K562 (cell line): ENCODE measurements around the gene HOXB8. TPM values are rescaled to one million over a fixed set of nuclear protein-coding genes. Genes with fewer than 3 reads are reported as not detected.

Source experiments
- AFF1 ChIP-seq, 2 experiments: fragments of 450-650 bp; IDR thresholded peaks; 2 replicates each; pipeline ENCODE4 v1.6.1; 2018; ENCODE audit warnings: mild to moderate bottlenecking in 2 of 2, low read depth in 1 of 2; ENCODE audit not compliant: partially characterized antibody in 2 of 2
- ARID4B ChIP-seq: sonication (generic); formaldehyde crosslinking; IDR thresholded peaks from 2 replicates; pipeline ENCODE4 v1.8.0; 2022; ENCODE audit warnings: mild to moderate bottlenecking, missing genetic modification reagents
- ATF2 ChIP-seq: sonication (generic); formaldehyde crosslinking; IDR thresholded peaks from 2 replicates; pipeline ENCODE4 v1.8.1; 2022; ENCODE audit warnings: missing genetic modification reagents
- ETS1 ChIP-seq: conservative IDR thresholded peaks from 2 replicates; pipeline ENCODE4 v1.6.1; 2011; ENCODE audit warnings: low read depth, mild to moderate bottlenecking, low read length; ENCODE audit not compliant: control insufficient read depth
- FOXJ2 ChIP-seq: fragments of 200-800 bp; sonication (Bioruptor generic); IDR thresholded peaks from 2 replicates; pipeline ENCODE4 v1.6.1; 2016; ENCODE audit warnings: missing genetic modification characterization, missing compliant biosample characterization
- NCOR1 ChIP-seq: fragments of 450-650 bp; IDR thresholded peaks from 2 replicates; pipeline ENCODE4 v1.6.1; 2016; ENCODE audit warnings: mild to moderate bottlenecking, moderate library complexity
- NONO ChIP-seq, 2 experiments: fragments of 200-400 bp in 1 of 2; fragments of 450-650 bp in 1 of 2; formaldehyde crosslinking in 1 of 2; IDR thresholded peaks; 2 replicates each; pipeline ENCODE4 v1.6.1; 2017; ENCODE audit warnings: low read depth in 2 of 2, mild to moderate bottlenecking in 2 of 2, moderate library complexity in 2 of 2, low read length in 1 of 2
- PHF20 ChIP-seq: fragments of 450-650 bp; IDR thresholded peaks from 2 replicates; pipeline ENCODE4 v1.6.1; 2018; ENCODE audit not compliant: partially characterized antibody
- ZNF518B ChIP-seq: fragments of 250-450 bp; sonication (Bioruptor Pico); IDR thresholded peaks from 2 replicates; pipeline ENCODE4 v1.5.0; 2021; ENCODE audit warnings: mild to moderate bottlenecking, moderate library complexity
- polyA plus RNA-seq, 8 experiments: library from polyadenylated mRNA; depleted of rRNA in 4 of 8; stranded (reverse) in 5 of 8; unstranded in 3 of 8; fragments of >200 nt; fragmentation: Nextera tagmentation in 2 of 8; fragmentation: Illumina TruSeq in 1 of 8; extraction: Ambion mirVana in 2 of 8; extraction: Trizol in 1 of 8; gene quantifications; 2 replicates each; pipeline versions ENCODE4 v1.2.1 to v1.2.3, GENCODE V29; 2011 to 2014; ENCODE audit warnings: inconsistent platforms in 1 of 8, missing spikeins in 1 of 8
- total RNA-seq, 7 experiments: library from RNA; depleted of rRNA in 6 of 7; stranded (reverse); fragments of >200 nt in 6 of 7; fragmentation: Illumina TruSeq in 2 of 7; extraction: Trizol in 2 of 7; gene quantifications; 2 replicates each; pipeline versions ENCODE4 v1.2.1 to v1.2.3, GENCODE V29; 2011 to 2021; ENCODE audit warnings: low replicate concordance in 1 of 7

HOXB8 gene
- total and polyA plus RNA-seq, 9 of the 15 experiments (the other 6 are each of a cell fraction or from before 2014, with no cell fraction given) = 0.52 to 23.8 (median 3.6) TPM

GRCh38 chr17:48626245-48627117 is 11.4 kb upstream of the HOXB8 start, which contains the start of gene HOXB9 (continued):
- TF ChIP-seq ZNF518B (no peak), NONO (IDR thresholded peaks at IDR 0.05; ENCODE audit: low read depth in 2 of 2, low read length in 1 of 2) (peak in 1 of 2 experiments; percentile 30; a peak in 1 of 4 replicates), FOXJ2 (tag) (peak; percentile 75; the same call in 1 of the 2 replicates), PHF20 (no peak), AFF1 (IDR thresholded peaks at IDR 0.05; ENCODE audit: low read depth in 1 of 2, partially characterized antibody in 2 of 2) (peak; percentile 56 to 76), ARID4B (CRISPR knock-in tag) (no peak), ATF2 (CRISPR knock-in tag) (peak; percentile 72; the same call in 1 of the 2 replicates), NCOR1 (peak; percentile 89), ETS1 (peak; percentile 30; the same call in 1 of the 2 replicates)
